ENCODE data around the gene SDK1. TPM values are rescaled to one million over a fixed set of nuclear protein-coding genes. Genes with fewer than 3 reads are reported as not detected.

SDK1 gene
- total RNA-seq, 1 donor from 2014 or later, result 1.3 TPM

DNA sequence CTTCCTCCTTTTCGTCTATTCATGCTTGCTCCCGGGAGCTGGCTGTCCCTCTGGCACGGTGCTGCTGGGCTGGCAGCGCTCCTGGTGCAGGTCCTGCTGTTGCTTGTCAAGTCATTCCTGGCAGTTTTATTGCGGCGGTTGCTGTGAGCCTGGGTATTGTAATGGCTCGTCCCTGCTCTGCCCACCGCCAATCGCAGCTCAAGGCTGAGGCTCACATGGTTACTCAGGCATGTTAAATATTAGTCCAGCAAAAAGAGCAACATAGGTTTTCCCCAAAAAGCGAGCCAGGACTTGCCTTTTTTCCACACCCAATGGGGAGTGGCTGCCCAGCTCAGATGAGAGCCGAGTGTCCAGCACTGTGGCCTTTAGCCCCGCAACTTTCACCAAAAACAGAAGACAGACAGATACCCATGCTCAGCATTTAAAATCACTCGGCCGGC, 888.1 kb downstream of the SDK1 start:
- no peaks in the 10 kb centered on the region for H3K9me3 Mint-ChIP-seq
- intact Hi-C loops (cut with micrococcal nuclease), result no loop called here
- H3K36me3 Mint-ChIP-seq (ENCODE audit: low read depth), result no peaks in the 10 kb centered on the region
- ATAC-seq (ENCODE audit: low read depth) (no peak), DNase-seq (no peak)
- no peaks in the 10 kb centered on the region for H3K4me1 Mint-ChIP-seq
- H3K27ac Mint-ChIP-seq, result no peak overlapping the region
- ChIA-PET CTCF (no interaction called here), POLR2A (no interaction called here)
- H3K4me3 Mint-ChIP-seq, result no peak overlapping the region
- no peaks in the 10 kb centered on the region for H3K27me3 Mint-ChIP-seq
- TF ChIP-seq, protein P1, sequence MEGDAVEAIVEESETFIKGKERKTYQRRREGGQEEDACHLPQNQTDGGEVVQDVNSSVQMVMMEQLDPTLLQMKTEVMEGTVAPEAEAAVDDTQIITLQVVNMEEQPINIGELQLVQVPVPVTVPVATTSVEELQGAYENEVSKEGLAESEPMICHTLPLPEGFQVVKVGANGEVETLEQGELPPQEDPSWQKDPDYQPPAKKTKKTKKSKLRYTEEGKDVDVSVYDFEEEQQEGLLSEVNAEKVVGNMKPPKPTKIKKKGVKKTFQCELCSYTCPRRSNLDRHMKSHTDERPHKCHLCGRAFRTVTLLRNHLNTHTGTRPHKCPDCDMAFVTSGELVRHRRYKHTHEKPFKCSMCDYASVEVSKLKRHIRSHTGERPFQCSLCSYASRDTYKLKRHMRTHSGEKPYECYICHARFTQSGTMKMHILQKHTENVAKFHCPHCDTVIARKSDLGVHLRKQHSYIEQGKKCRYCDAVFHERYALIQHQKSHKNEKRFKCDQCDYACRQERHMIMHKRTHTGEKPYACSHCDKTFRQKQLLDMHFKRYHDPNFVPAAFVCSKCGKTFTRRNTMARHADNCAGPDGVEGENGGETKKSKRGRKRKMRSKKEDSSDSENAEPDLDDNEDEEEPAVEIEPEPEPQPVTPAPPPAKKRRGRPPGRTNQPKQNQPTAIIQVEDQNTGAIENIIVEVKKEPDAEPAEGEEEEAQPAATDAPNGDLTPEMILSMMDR (IDR thresholded peaks at IDR 0.05), result no peak

DNA sequence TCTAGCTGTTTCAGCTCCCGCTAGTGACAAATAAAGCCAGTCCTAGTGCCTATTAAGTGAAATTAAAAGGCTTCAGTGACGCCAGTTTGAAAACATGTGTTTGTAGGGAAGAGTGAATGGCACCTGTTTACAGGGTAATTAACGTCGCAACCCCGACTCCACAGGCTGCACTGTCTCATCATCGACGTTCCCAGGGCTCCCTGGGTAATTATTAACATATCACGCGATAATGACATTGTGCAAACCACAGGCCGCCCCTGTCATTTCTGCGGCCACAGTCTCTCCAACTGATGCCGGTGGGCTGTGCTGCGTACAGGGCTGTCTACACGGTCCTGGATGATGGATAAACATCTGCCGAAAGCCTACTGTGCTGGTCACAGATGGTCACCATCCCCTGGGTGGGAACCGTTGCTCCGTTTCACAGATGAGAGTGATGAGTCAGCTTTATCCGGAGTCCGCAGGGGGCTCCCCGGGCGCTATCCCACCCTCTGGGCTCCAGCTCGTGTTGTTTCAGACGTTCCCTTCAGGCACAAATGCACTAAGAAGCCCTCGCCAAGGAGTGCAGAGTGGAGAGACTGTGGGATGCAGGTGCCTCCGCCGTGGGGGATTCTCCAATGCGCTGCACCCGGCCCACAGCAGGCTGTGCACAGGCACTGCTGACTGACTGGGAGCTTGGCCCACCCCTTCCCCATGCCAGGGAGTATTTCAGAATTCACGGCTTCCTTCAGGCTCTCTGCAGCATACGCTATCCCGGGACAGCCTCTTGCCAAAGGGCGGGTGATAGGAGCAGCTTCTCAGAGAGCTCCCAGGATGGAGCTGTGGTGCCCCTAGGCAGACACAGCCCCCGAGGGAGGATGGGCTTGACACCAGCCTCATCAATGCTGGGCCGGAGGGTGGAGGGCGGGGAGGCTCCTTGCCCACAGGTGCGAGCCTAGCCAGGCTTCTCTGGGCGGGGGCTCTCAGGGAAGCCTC, 889.2 kb downstream of the SDK1 start:
- intact Hi-C loops (cut with micrococcal nuclease), result no loop called here
- Mint-ChIP-seq H3K27ac (no peak overlapping the region), H3K4me1 (no peaks in the 10 kb centered on the region), H3K4me3 (no peak overlapping the region), H3K9me3 (no peaks in the 10 kb centered on the region), H3K27me3 (no peaks in the 10 kb centered on the region), H3K36me3 (ENCODE audit: low read depth) (no peaks in the 10 kb centered on the region)
- ChIA-PET POLR2A (no interaction called here), CTCF (no interaction called here)
- ATAC-seq (ENCODE audit: low read depth) (no peak), DNase-seq (no peak)
- TF ChIP-seq, protein P1 (IDR thresholded peaks at IDR 0.05), result no peak

DNA sequence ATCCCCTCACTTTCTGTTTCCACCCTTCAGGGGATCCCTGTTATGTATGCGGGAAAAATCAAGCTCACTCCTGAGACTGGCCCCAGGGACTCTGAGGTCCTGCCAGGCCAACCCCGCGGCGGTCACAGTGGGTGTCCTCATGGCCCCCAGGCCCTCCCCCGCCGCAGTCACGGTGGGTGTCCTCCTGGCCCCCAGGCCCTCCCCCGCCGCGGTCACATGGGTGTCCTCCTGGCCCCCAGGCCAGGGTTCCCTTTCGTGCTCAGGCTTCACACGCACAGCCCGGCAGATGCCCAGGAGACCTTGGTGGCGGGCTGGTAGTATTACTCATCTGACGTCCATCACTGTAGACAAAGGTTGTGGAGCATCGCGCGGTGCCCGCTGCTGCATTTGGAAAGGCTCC, 890.0 kb downstream of the SDK1 start:
- POLR2A ChIA-PET, result no interaction called here
- no peak for ATAC-seq (ENCODE audit: low read depth)
- CTCF ChIA-PET, result no interaction called here
- no peak overlapping the region for H3K4me3 Mint-ChIP-seq
- no peak overlapping the region for H3K27ac Mint-ChIP-seq
- no peaks in the 10 kb centered on the region for H3K36me3 Mint-ChIP-seq (ENCODE audit: low read depth)
- no peaks in the 10 kb centered on the region for H3K4me1 Mint-ChIP-seq
- DNase-seq, result no peak
- intact Hi-C loops (cut with micrococcal nuclease), result no loop called here
- H3K27me3 Mint-ChIP-seq, result no peaks in the 10 kb centered on the region
- H3K9me3 Mint-ChIP-seq, result no peaks in the 10 kb centered on the region
- TF ChIP-seq, protein P1 (IDR thresholded peaks at IDR 0.05), result no peak

DNA sequence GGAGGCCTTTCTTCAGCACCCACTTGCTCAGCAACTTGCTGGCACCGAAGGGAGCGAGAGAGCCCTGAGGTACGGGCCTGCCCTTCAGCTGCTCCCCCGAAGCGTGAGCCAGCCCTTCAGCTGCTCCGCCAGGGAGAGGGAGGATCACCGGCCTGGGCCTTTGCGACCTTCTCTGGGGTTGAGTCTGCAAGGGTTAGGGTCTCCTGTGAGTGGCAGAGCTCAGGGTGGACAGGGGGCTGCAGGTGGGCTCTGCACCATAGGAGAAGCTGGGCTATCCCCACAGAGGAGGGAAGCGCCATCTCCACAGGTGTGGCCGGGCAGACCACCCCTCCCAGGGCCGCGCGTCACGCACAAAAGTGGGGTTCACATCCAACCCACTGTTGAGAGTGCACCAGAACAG, 890.5 kb downstream of the SDK1 start:
- TF ChIP-seq, protein P1 (IDR thresholded peaks at IDR 0.05), result no peak
- Mint-ChIP-seq H3K4me1 (no peaks in the 10 kb centered on the region), H3K36me3 (ENCODE audit: low read depth) (no peaks in the 10 kb centered on the region), H3K27ac (no peak overlapping the region), H3K9me3 (no peaks in the 10 kb centered on the region), H3K27me3 (no peaks in the 10 kb centered on the region), H3K4me3 (no peak overlapping the region)
- intact Hi-C loops (cut with micrococcal nuclease), result no loop called here
- ChIA-PET CTCF (no interaction called here), POLR2A (no interaction called here)
- ATAC-seq (ENCODE audit: low read depth) (no peak), DNase-seq (no peak)

DNA sequence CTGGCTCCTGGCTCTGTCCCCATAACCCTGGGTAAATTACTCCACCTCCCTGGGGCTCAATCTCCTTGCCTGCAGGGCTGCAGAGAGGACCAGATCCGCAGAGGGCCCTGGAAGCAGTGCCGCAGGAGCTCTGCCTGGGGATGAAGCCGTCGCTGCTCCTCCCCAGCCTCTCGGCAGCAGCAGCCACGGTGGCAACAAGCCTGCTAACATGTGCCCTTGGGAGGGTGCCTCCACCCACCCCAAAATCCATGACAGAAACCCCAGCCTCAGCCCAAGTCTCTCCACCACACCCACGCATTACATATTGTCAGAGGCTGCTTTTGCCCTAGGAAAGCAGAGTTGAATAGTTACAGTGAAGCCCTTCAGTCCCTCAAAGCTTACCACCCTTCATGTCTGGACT, 894.6 kb downstream of the SDK1 start:
- CTCF ChIA-PET, result no interaction called here
- POLR2A ChIA-PET, result no interaction called here

More for the DNA sequence above, 894.6 kb downstream of the SDK1 start:
- no peak overlapping the region for H3K4me3 Mint-ChIP-seq
- intact Hi-C loops (cut with micrococcal nuclease), result no loop called here
- no peaks in the 10 kb centered on the region for H3K27me3 Mint-ChIP-seq
- ATAC-seq (ENCODE audit: low read depth), result no peak
- H3K4me1 Mint-ChIP-seq, result no peaks in the 10 kb centered on the region
- H3K9me3 Mint-ChIP-seq, result no peaks in the 10 kb centered on the region
- no peak for DNase-seq
- no peak overlapping the region for H3K27ac Mint-ChIP-seq
- H3K36me3 Mint-ChIP-seq (ENCODE audit: low read depth), result no peaks in the 10 kb centered on the region
- TF ChIP-seq, protein P1 (IDR thresholded peaks at IDR 0.05), result no peak

Measured in activated B cell treated with CpG ODN at 0.5 μM for 24 hours (primary cell).